ENCODE measurements around the gene ATG13.

DNA sequence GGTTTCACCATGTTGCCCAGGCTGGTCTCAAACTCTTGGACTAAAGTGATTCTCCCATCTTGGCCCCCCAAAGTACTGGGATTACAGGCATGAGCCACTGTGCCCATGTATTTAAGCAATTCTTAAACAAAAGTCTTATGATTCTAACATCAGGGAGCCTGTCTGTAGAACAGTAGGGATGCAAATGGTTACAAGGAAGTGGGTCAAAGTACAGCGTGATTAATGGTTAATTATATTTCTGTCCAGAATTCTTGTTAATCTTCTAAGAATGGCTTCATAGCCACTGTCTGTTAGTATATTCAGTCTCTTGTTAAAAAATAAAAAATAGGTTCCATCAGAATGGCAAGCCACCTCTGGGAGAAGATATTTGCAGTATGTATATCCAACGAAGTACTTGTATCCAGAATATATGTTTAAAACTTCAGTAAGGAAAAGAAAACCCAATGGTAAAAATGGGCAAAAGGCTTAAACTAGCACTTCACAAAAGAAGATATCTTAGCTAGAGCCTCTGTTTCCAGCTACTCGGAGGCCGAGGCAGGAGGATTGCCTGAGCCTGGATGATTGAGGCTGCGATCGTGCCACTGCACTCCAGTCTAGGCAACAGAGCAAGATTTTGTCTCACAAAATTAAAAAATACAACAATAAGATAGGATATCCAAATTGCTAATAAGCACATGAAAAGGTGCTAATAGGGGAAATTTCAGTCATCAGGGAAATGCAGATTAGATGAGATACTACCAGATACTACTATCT lies 22.9 kb downstream of the ATG13 start:
- TF ChIP-seq, protein P1, sequence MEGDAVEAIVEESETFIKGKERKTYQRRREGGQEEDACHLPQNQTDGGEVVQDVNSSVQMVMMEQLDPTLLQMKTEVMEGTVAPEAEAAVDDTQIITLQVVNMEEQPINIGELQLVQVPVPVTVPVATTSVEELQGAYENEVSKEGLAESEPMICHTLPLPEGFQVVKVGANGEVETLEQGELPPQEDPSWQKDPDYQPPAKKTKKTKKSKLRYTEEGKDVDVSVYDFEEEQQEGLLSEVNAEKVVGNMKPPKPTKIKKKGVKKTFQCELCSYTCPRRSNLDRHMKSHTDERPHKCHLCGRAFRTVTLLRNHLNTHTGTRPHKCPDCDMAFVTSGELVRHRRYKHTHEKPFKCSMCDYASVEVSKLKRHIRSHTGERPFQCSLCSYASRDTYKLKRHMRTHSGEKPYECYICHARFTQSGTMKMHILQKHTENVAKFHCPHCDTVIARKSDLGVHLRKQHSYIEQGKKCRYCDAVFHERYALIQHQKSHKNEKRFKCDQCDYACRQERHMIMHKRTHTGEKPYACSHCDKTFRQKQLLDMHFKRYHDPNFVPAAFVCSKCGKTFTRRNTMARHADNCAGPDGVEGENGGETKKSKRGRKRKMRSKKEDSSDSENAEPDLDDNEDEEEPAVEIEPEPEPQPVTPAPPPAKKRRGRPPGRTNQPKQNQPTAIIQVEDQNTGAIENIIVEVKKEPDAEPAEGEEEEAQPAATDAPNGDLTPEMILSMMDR (IDR thresholded peaks at IDR 0.05), result no peak
- no peak for TF ChIP-seq POLR2A (IDR thresholded peaks at IDR 0.05)
